ENCODE measurements around the gene MKKS. TPM values are rescaled to one million over a fixed set of nuclear protein-coding genes. Genes with fewer than 3 reads are reported as not detected.

The MKKS gene
- polyA plus RNA-seq, 1 experiment: 18.9 TPM

DNA sequence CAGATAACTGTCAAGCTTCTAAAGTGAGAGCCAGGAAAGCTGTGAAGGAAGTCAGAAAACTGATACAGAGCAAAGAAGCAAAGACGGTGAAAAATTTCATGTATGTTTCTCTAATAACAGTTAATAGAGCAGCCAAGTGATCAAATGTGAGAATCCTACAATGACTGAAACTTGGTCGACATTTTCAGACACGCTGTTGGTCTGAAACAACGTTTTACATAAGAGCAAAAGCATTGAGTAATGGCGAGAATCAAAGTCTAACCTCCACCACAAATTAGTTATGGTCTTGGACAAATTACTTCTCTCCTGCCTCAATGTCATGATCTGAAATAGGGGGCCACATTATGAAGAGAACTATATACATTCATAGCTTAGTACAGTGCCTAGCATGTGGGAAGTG, 3.3 kb downstream of the MKKS start:
- ChIA-PET POLR2A (no interaction called here), CTCF (interaction anchor here (1.2 to 7.2 kb wide), 3 partner anchors 205 to 453 kb away, joined by 3 to 239 read pairs (median 9); no protein-coding TSS in a partner anchor)
- Histone ChIP-seq H3K27ac (ENCODE audit: low read depth, low read length) (no peak overlapping the region), H3K9me3 (ENCODE audit: control insufficient read depth, insufficient read depth, low read length) (no peaks in the 10 kb centered on the region; the same call in 1 of the 2 replicates), H3K27me3 (ENCODE audit: control insufficient read depth, insufficient read depth, low read length) (no peaks in the 10 kb centered on the region), H3K4me3 (ENCODE audit: low read depth, low read length) (no peak overlapping the region)
- no peak for DNase-seq (ENCODE audit: low read depth, low spot score)
- TF ChIP-seq, protein P1, sequence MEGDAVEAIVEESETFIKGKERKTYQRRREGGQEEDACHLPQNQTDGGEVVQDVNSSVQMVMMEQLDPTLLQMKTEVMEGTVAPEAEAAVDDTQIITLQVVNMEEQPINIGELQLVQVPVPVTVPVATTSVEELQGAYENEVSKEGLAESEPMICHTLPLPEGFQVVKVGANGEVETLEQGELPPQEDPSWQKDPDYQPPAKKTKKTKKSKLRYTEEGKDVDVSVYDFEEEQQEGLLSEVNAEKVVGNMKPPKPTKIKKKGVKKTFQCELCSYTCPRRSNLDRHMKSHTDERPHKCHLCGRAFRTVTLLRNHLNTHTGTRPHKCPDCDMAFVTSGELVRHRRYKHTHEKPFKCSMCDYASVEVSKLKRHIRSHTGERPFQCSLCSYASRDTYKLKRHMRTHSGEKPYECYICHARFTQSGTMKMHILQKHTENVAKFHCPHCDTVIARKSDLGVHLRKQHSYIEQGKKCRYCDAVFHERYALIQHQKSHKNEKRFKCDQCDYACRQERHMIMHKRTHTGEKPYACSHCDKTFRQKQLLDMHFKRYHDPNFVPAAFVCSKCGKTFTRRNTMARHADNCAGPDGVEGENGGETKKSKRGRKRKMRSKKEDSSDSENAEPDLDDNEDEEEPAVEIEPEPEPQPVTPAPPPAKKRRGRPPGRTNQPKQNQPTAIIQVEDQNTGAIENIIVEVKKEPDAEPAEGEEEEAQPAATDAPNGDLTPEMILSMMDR (IDR thresholded peaks at IDR 0.05; ENCODE audit: low read depth, low read length): no peak

DNA sequence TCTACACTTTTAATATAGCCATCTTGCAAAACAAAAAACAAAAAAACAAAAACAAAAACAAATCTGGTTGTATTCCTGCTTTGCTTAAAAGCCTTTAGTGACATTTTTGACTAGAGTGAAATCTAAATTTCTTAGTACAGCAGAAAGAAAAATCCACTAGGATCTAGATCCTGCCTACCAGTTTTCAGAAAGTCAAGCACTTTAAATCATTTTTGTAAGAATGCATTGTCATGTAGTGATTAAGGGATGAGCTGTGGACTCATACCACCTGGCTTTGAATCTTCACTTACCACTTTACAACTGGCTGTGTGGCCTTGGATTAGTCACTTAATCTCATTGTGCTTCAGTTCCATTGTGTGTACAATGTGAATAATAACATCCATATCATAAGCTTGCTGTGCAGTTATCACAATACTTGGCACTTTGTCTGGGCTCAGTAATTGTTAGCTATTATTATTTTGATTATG, 4.0 kb downstream of the MKKS start:
- no peak overlapping the region for H3K4me3 ChIP-seq (ENCODE audit: low read depth, low read length)
- H3K27me3 ChIP-seq (ENCODE audit: control insufficient read depth, insufficient read depth, low read length): no peaks in the 10 kb centered on the region
- CTCF ChIA-PET: interaction anchor here (1.2 to 7.2 kb wide), 3 partner anchors 204 to 452 kb away, joined by 3 to 239 read pairs (median 9); no protein-coding TSS in a partner anchor
- no peaks in the 10 kb centered on the region; the same call in 1 of the 2 replicates for H3K9me3 ChIP-seq (ENCODE audit: control insufficient read depth, insufficient read depth, low read length)
- TF ChIP-seq, protein P1 (IDR thresholded peaks at IDR 0.05; ENCODE audit: low read depth, low read length): no peak
- no peak for DNase-seq (ENCODE audit: low read depth, low spot score)
- POLR2A ChIA-PET: no interaction called here
- H3K27ac ChIP-seq (ENCODE audit: low read depth, low read length): no peak overlapping the region

DNA sequence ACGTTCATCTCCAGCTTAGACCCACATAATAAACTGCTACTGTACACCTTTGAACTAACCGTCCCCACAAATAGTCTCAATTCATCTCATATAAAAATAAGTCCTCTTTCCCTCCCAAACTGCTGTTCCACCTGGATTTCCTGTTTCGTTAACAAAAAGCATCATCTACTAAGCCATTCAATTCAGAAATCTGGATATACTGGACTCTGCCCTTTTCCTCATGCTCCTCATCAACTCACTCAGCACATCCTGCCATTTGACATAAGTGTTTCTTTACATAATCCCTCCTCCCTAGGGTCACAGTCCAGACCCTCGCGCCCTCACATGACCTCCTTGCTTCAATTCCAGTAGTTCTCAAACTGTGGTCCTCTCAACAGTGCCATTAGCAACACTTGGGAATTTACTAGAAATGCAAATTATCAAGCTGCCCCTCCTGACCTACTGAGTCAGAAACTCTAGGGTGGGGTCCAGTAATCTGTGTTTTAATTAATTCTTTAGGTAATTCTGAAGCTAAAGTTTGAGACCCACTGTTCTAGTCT, 4.5 kb downstream of the MKKS start:
- Histone ChIP-seq H3K4me3 (ENCODE audit: low read depth, low read length) (no peak overlapping the region), H3K27ac (ENCODE audit: low read depth, low read length) (no peak overlapping the region), H3K27me3 (ENCODE audit: control insufficient read depth, insufficient read depth, low read length) (no peaks in the 10 kb centered on the region), H3K9me3 (ENCODE audit: control insufficient read depth, insufficient read depth, low read length) (no peaks in the 10 kb centered on the region; the same call in 1 of the 2 replicates)
- ChIA-PET CTCF (interaction anchor here (1.2 to 7.2 kb wide), 3 partner anchors 203 to 452 kb away, joined by 3 to 239 read pairs (median 9); no protein-coding TSS in a partner anchor), POLR2A (no interaction called here)
- TF ChIP-seq, protein P1 (IDR thresholded peaks at IDR 0.05; ENCODE audit: low read depth, low read length): no peak
- no peak for DNase-seq (ENCODE audit: low read depth, low spot score)

DNA sequence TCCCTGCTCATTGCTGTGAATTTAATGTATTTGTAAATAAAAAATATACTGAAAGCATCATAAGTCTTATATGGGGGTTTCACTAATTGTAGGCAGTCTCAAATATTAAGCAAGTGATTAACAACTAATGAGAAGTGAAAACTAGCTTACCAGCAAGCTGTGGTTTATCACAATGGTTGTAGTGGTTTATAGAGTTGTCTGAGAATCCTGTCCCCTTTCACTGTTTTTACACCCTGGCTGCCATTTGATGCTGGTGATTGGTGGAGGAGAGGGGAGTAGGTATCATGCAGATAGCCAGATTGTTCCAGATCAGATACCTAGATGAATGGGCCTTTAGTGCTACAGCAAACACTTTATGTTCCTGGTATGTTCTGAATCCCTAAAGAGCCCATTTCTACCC, 6.0 kb downstream of the MKKS start:
- Histone ChIP-seq H3K9me3 (ENCODE audit: control insufficient read depth, insufficient read depth, low read length) (no peaks in the 10 kb centered on the region), H3K27ac (ENCODE audit: low read depth, low read length) (no peak overlapping the region), H3K27me3 (ENCODE audit: control insufficient read depth, insufficient read depth, low read length) (no peaks in the 10 kb centered on the region), H3K4me3 (ENCODE audit: low read depth, low read length) (no peak overlapping the region)
- CTCF ChIA-PET: interaction anchor here (0.9 to 7.2 kb wide), 8 partner anchors 11 to 810 kb away, joined by 3 to 239 read pairs (median 13); no protein-coding TSS in a partner anchor
- DNase-seq (ENCODE audit: low read depth, low spot score): no peak
- TF ChIP-seq, protein P1 (IDR thresholded peaks at IDR 0.05; ENCODE audit: low read depth, low read length): no peak
- POLR2A ChIA-PET: no interaction called here

DNA sequence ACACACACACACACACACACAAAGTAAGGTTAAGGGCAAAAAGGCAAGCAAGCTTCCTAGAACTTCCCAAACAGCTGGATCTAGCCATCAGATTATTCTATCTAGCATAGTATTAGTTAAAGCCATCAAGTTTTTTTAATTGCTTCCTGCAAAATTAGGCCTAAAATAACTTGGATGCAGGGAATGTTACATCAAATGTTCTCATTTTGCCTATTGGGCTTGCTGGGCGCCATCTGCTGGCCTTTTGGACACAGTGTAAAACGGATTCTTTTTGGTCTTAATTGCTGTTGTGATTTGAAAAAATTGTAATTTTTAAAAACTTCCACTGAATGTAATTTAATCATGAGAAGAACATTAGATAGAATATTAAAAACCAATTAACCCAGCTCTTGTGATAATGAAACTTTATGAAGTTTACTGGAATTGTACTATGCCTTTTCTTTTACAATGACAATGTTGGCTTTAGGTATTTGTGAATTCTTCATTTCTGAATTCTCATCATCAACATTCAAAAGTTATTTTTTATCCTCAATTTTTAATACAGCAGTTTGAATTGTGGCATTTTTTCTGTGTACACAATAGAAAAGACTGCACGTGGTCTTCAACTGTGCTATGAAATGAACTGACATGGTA, 6.8 kb downstream of the MKKS start:
- CTCF ChIA-PET: interaction anchor here (0.6 to 7.2 kb wide), 44 partner anchors 10 to 1845 kb away, joined by 3 to 239 read pairs (median 4); no protein-coding TSS in a partner anchor
- Histone ChIP-seq H3K27me3 (ENCODE audit: control insufficient read depth, insufficient read depth, low read length) (no peaks in the 10 kb centered on the region), H3K4me3 (ENCODE audit: low read depth, low read length) (no peak overlapping the region), H3K27ac (ENCODE audit: low read depth, low read length) (no peak overlapping the region), H3K9me3 (ENCODE audit: control insufficient read depth, insufficient read depth, low read length) (no peaks in the 10 kb centered on the region)
- TF ChIP-seq, protein P1 (IDR thresholded peaks at IDR 0.05; ENCODE audit: low read depth, low read length): peak; percentile 90
- DNase-seq (ENCODE audit: low read depth, low spot score): peak; percentile 34
- POLR2A ChIA-PET: no interaction called here
